Astrocyte (in vitro differentiated cells and primary cell): ENCODE results near the gene LMO1. TPM values are rescaled to one million over a fixed set of nuclear protein-coding genes. Genes with fewer than 3 reads are reported as not detected.

Experiments used
- DNase-seq: peaks from one replicate; pipeline ENCODE4 v3.0.0-alpha.2; 2010; ENCODE audit warnings: low read depth
- FAIRE-seq: peaks from 2 replicates; lab custom pipeline; 2011; peaks lifted over from hg19 to GRCh38; lab: Jason Lieb, UNC
- H2AFZ ChIP-seq: 2 replicates; pipeline ENCODE4 v1.6.0; 2012; ENCODE audit warnings: low read depth, low read length, inconsistent platforms
- H3K27ac ChIP-seq: 2 replicates; pipeline ENCODE4 v1.5.1; 2011; ENCODE audit warnings: low read depth, low read length, inconsistent platforms
- H3K27me3 ChIP-seq: 2 replicates; pipeline ENCODE4 v1.6.0; 2011; ENCODE audit warnings: low read length, inconsistent platforms; ENCODE audit not compliant: insufficient read depth
- H3K36me3 ChIP-seq: 2 replicates; pipeline ENCODE4 v1.5.1; 2011; ENCODE audit warnings: low read length, inconsistent platforms; ENCODE audit not compliant: insufficient read depth
- H3K4me1 ChIP-seq: 2 replicates; pipeline ENCODE4 v1.5.1; 2011; ENCODE audit warnings: low read length, inconsistent platforms; ENCODE audit not compliant: insufficient read depth
- H3K4me2 ChIP-seq: 2 replicates; pipeline ENCODE4 v1.6.0; 2012; ENCODE audit warnings: low read length, inconsistent platforms
- H3K4me3 ChIP-seq: 2 replicates; pipeline ENCODE4 v1.5.1; 2011; ENCODE audit warnings: low read depth, mild to moderate bottlenecking, low read length, inconsistent platforms; ENCODE audit not compliant: insufficient read depth
- H3K79me2 ChIP-seq: 2 replicates; pipeline ENCODE4 v1.6.0; 2012; ENCODE audit warnings: mild to moderate bottlenecking, low read length, inconsistent platforms; ENCODE audit not compliant: insufficient read depth
- H3K9ac ChIP-seq: 2 replicates; pipeline ENCODE4 v1.6.0; 2012; ENCODE audit warnings: mild to moderate bottlenecking, low read length, inconsistent platforms
- H3K9me3 ChIP-seq: 2 replicates; pipeline ENCODE4 v1.5.1; 2012; ENCODE audit warnings: low read depth, mild to moderate bottlenecking, low read length, inconsistent platforms; ENCODE audit not compliant: insufficient read depth
- H4K20me1 ChIP-seq: 2 replicates; pipeline ENCODE4 v1.6.0; 2012; ENCODE audit warnings: low read length, inconsistent platforms; ENCODE audit not compliant: insufficient read depth
- H3K27ac Mint-ChIP-seq: one replicate; pipeline ENCODE4 v1.8.0; 2021; ENCODE audit warnings: mild to moderate bottlenecking, mixed read lengths; ENCODE audit not compliant: unreplicated experiment
- H3K27me3 Mint-ChIP-seq: one replicate; pipeline ENCODE4 v1.8.0; 2021; ENCODE audit warnings: low read depth, mixed read lengths; ENCODE audit not compliant: unreplicated experiment
- H3K36me3 Mint-ChIP-seq: one replicate; pipeline ENCODE4 v1.8.0; 2021; ENCODE audit warnings: low read depth, mixed read lengths; ENCODE audit not compliant: unreplicated experiment
- H3K4me1 Mint-ChIP-seq: one replicate; pipeline ENCODE4 v1.8.0; 2021; ENCODE audit warnings: low read depth, mixed read lengths; ENCODE audit not compliant: unreplicated experiment
- H3K4me3 Mint-ChIP-seq: one replicate; pipeline ENCODE4 v1.8.0; 2021; ENCODE audit warnings: mild to moderate bottlenecking, moderate library complexity, mixed read lengths; ENCODE audit not compliant: unreplicated experiment
- H3K9me3 Mint-ChIP-seq: one replicate; pipeline ENCODE4 v1.8.0; 2021; ENCODE audit warnings: mild to moderate bottlenecking, mixed read lengths; ENCODE audit not compliant: unreplicated experiment
- EZH2 ChIP-seq: IDR thresholded peaks from 2 replicates; pipeline ENCODE4 v1.6.1; 2012; ENCODE audit warnings: mild to moderate bottlenecking, low read length, inconsistent platforms; ENCODE audit not compliant: insufficient read depth
- total RNA-seq: library from RNA; stranded (reverse); gene quantifications from 2 replicates; pipeline ENCODE4 v1.2.1, GENCODE V29; 2021
- TF ChIP-seq, protein P1 (sequence below): IDR thresholded peaks from 2 replicates; pipeline ENCODE4 v1.5.1; 2011; ENCODE audit warnings: low read depth, mild to moderate bottlenecking, inconsistent platforms, low read length, moderate library complexity; ENCODE audit not compliant: insufficient read depth

The LMO1 gene
- total RNA-seq, 1 donor from 2014 or later, result 1.5 TPM

- peak; percentile 69 for DNase-seq
- Mint-ChIP-seq H3K36me3 (no peaks in the 10 kb centered on the region), H3K27ac (no peak overlapping the region), H3K9me3 (peaks cover 2% of the 10 kb centered on the region), H3K4me1 (peaks cover 6% of the 10 kb centered on the region), H3K4me3 (peak overlapping the region; percentile 71), H3K27me3 (peaks cover 88% of the 10 kb centered on the region)
- Histone ChIP-seq H3K9me3 (no peaks in the 10 kb centered on the region), H3K36me3 (no peaks in the 10 kb centered on the region), H3K27me3 (peaks cover 53% of the 10 kb centered on the region), H3K9ac (peak overlapping the region; percentile 54), H4K20me1 (no peaks in the 10 kb centered on the region), H3K79me2 (no peaks in the 10 kb centered on the region), H3K4me3 (peak overlapping the region; percentile 45), H3K4me2 (peak overlapping the region; percentile 89), H3K4me1 (peaks cover 15% of the 10 kb centered on the region), H3K27ac (no peak overlapping the region), H2AFZ (peak overlapping the region; percentile 81)
- no peak for FAIRE-seq
- peak; percentile 63 for TF ChIP-seq EZH2
- TF ChIP-seq, protein P1, sequence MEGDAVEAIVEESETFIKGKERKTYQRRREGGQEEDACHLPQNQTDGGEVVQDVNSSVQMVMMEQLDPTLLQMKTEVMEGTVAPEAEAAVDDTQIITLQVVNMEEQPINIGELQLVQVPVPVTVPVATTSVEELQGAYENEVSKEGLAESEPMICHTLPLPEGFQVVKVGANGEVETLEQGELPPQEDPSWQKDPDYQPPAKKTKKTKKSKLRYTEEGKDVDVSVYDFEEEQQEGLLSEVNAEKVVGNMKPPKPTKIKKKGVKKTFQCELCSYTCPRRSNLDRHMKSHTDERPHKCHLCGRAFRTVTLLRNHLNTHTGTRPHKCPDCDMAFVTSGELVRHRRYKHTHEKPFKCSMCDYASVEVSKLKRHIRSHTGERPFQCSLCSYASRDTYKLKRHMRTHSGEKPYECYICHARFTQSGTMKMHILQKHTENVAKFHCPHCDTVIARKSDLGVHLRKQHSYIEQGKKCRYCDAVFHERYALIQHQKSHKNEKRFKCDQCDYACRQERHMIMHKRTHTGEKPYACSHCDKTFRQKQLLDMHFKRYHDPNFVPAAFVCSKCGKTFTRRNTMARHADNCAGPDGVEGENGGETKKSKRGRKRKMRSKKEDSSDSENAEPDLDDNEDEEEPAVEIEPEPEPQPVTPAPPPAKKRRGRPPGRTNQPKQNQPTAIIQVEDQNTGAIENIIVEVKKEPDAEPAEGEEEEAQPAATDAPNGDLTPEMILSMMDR, result no peak
Measured at GRCh38 chr11:8262552-8263108, 1.0 kb downstream of the LMO1 start.

DNA sequence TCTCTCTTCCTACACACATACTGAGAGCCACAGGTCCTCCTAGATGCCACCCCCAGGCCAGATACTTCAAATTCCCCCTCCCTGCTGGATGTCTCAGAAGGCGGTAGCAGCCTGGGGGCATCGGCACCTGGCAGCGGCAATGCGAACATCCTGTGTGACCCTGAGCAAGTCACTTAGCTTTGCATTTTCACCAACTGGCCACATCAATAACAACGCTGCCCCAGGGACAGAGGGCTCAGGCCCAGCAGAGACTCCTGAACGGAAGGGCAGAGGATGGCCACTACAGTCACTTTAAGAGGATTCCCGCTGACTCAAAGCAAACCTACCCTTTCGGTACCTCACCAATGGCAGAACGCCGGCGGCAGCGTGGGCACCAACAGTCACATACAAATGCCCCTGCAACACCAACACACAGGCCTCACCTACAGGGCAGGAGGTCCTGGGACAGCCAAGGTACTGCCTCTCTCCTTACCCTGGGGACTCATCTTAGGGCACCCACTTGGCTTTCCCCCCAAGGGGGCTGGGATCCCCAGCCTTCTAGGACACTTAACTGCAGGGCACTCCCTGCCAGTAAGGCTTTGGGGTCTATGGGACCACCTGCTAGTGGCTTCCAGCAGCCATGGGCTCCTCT, 1.6 kb downstream of the LMO1 start:
- DNase-seq (no peak), FAIRE-seq (no peak)
- Mint-ChIP-seq H3K36me3 (no peaks in the 10 kb centered on the region), H3K27me3 (peaks cover 84% of the 10 kb centered on the region), H3K4me1 (peaks cover 6% of the 10 kb centered on the region), H3K27ac (no peak overlapping the region), H3K4me3 (peak overlapping the region; percentile 71), H3K9me3 (peaks cover 2% of the 10 kb centered on the region)
- peak overlapping the region; percentile 54 for H3K9ac ChIP-seq
- no peaks in the 10 kb centered on the region for H3K9me3 ChIP-seq
- H3K4me1 ChIP-seq, result peaks cover 15% of the 10 kb centered on the region
- peak overlapping the region; percentile 81 for H2AFZ ChIP-seq
- no peaks in the 10 kb centered on the region for H4K20me1 ChIP-seq
- H3K27me3 ChIP-seq, result peaks cover 47% of the 10 kb centered on the region
- peak overlapping the region; percentile 45 for H3K4me3 ChIP-seq
- H3K36me3 ChIP-seq, result no peaks in the 10 kb centered on the region
- peak overlapping the region; percentile 89 for H3K4me2 ChIP-seq
- TF ChIP-seq EZH2, result peak; percentile 45
- TF ChIP-seq, protein P1, result no peak
- H3K27ac ChIP-seq, result no peak overlapping the region
- no peaks in the 10 kb centered on the region for H3K79me2 ChIP-seq

DNA sequence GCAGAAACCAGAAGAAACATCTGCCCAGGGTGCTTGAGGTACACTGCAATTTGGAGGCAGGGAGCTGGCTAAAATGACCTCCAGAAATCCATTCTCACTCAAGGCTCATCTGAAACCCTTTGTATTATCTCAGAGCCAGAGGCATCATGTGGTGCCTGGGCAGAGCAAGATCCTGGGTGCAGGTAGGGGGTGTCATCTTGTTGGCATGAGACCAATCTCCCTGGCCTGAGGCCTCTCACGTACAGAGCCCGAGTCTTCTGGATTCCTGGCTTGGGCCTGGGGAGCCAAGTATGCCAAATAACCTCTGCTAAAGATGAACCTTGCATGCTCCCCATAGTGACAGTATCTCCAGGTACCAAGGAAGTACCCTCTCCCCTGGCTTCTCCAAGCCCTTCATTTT, 2.4 kb downstream of the LMO1 start:
- Mint-ChIP-seq H3K27ac (no peak overlapping the region), H3K4me3 (no peak overlapping the region), H3K4me1 (peaks cover 6% of the 10 kb centered on the region), H3K9me3 (peaks cover 2% of the 10 kb centered on the region), H3K36me3 (no peaks in the 10 kb centered on the region), H3K27me3 (peaks cover 82% of the 10 kb centered on the region)
- H2AFZ ChIP-seq, result no peak overlapping the region
- peaks cover 15% of the 10 kb centered on the region for H3K4me1 ChIP-seq
- no peak overlapping the region for H3K9ac ChIP-seq
- TF ChIP-seq, protein P1, result no peak
- TF ChIP-seq EZH2, result no peak
- no peak overlapping the region for H3K4me2 ChIP-seq
- no peak overlapping the region for H3K4me3 ChIP-seq
- no peaks in the 10 kb centered on the region for H3K79me2 ChIP-seq
- DNase-seq, result no peak
- H3K27me3 ChIP-seq, result peaks cover 40% of the 10 kb centered on the region
- FAIRE-seq, result no peak
- H3K36me3 ChIP-seq, result no peaks in the 10 kb centered on the region
- H3K27ac ChIP-seq, result no peak overlapping the region
- H4K20me1 ChIP-seq, result no peaks in the 10 kb centered on the region
- H3K9me3 ChIP-seq, result no peaks in the 10 kb centered on the region
